Immature natural killer cell (primary cell): ENCODE results near the gene JMY. TPM values are rescaled to one million over a fixed set of nuclear protein-coding genes. Genes with fewer than 3 reads are reported as not detected.
A peak's percentile ranks its signal among the peaks of the same experiment; 100 is the strongest.
"Not testable (repeated sequence)": the region's sequence is repeated elsewhere in the genome, so short reads cannot be mapped to it uniquely, and the experiment has no call there.

Source experiments
- DNase-seq, 3 donors: peaks; one replicate each; pipeline ENCODE4 v3.0.0; 2022; ENCODE audit warnings: mixed read lengths in 1 of 3
- H3K27ac Mint-ChIP-seq, 6 donors: one replicate each; pipeline ENCODE4 v1.8.0; 2020; ENCODE audit warnings: mixed read lengths in 6 of 6, mild to moderate bottlenecking in 5 of 6, inconsistent platforms in 4 of 6, moderate library complexity in 3 of 6
- H3K27me3 Mint-ChIP-seq, 3 donors: one replicate each; pipeline ENCODE4 v1.8.0; 2020 to 2021; ENCODE audit warnings: low read depth in 3 of 3, mild to moderate bottlenecking in 3 of 3, mixed read lengths in 3 of 3, moderate library complexity in 3 of 3, inconsistent platforms in 1 of 3
- H3K36me3 Mint-ChIP-seq, 3 donors: one replicate each; pipeline ENCODE4 v1.8.0; 2020; ENCODE audit warnings: mixed read lengths in 3 of 3, inconsistent platforms in 2 of 3, mild to moderate bottlenecking in 2 of 3
- H3K4me1 Mint-ChIP-seq, 2 donors: one replicate each; pipeline ENCODE4 v1.8.0; 2020; ENCODE audit warnings: inconsistent platforms in 2 of 2, mild to moderate bottlenecking in 2 of 2, mixed read lengths in 2 of 2, moderate library complexity in 1 of 2
- H3K4me3 Mint-ChIP-seq, 5 donors: one replicate each; pipeline ENCODE4 v1.8.0; 2020; ENCODE audit warnings: mild to moderate bottlenecking in 5 of 5, mixed read lengths in 5 of 5, inconsistent platforms in 3 of 5, moderate library complexity in 3 of 5
- H3K9me3 Mint-ChIP-seq, 6 donors: one replicate each; pipeline ENCODE4 v1.8.0; 2020; ENCODE audit warnings: mild to moderate bottlenecking in 6 of 6, mixed read lengths in 6 of 6, inconsistent platforms in 4 of 6, moderate library complexity in 3 of 6
- polyA plus RNA-seq, 3 donors: library from polyadenylated mRNA; unstranded; fragments of 300-500 nt; fragmentation: Illumina TruSeq; gene quantifications; one replicate each; pipeline ENCODE4 v1.2.3, GENCODE V29; 2021

The JMY gene
- polyA plus RNA-seq, 3 donors from 2014 or later = 2.9 to 6.7 (median 4.3) TPM

GRCh38 chr5:79254067-79254466 is 18.1 kb downstream of the JMY start:
- not testable (repeated sequence) for DNase-seq, H3K9me3 Mint-ChIP-seq, H3K4me3 Mint-ChIP-seq, H3K27me3 Mint-ChIP-seq, H3K27ac Mint-ChIP-seq, H3K36me3 Mint-ChIP-seq
- H3K4me1 Mint-ChIP-seq = peaks cover 52 to 76% of the 10 kb centered on the region in 2 donors

GRCh38 chr5:79255786-79256557 is 20.0 kb downstream of the JMY start:
- Mint-ChIP-seq H3K4me3 (no peak overlapping the region), H3K4me1 (peaks cover 45 to 66% of the 10 kb centered on the region in 2 donors), H3K9me3 (no peaks in the 10 kb centered on the region), H3K27ac (no peak overlapping the region), H3K36me3 (no peaks in the 10 kb centered on the region), H3K27me3 (peaks cover 0 to 6% (median 1%) of the 10 kb centered on the region in 3 donors)
- no peak for DNase-seq

- Mint-ChIP-seq H3K9me3 (no peaks in the 10 kb centered on the region), H3K4me1 (peaks cover 42 to 66% of the 10 kb centered on the region in 2 donors), H3K36me3 (no peaks in the 10 kb centered on the region), H3K27me3 (peaks cover 0 to 6% (median 1%) of the 10 kb centered on the region in 3 donors), H3K4me3 (no peak overlapping the region), H3K27ac (no peak overlapping the region)
- no peak for DNase-seq
Measured at GRCh38 chr5:79256563-79256962, 20.6 kb downstream of the JMY start.

GRCh38 chr5:79257314-79257713 is 21.4 kb downstream of the JMY start:
- H3K36me3 Mint-ChIP-seq = no peaks in the 10 kb centered on the region
- no peak for DNase-seq
- H3K9me3 Mint-ChIP-seq = no peaks in the 10 kb centered on the region
- H3K4me1 Mint-ChIP-seq = peaks cover 39 to 66% of the 10 kb centered on the region in 2 donors
- no peak overlapping the region for H3K27ac Mint-ChIP-seq
- no peak overlapping the region for H3K4me3 Mint-ChIP-seq
- H3K27me3 Mint-ChIP-seq = peaks cover 0 to 6% (median 1%) of the 10 kb centered on the region in 3 donors

- H3K9me3 Mint-ChIP-seq = no peaks in the 10 kb centered on the region
- no peak overlapping the region for H3K27ac Mint-ChIP-seq
- no peak overlapping the region for H3K4me3 Mint-ChIP-seq
- peaks cover 41 to 65% of the 10 kb centered on the region in 2 donors for H3K4me1 Mint-ChIP-seq
- no peak for DNase-seq
- peaks cover 0 to 2% (median 1%) of the 10 kb centered on the region in 3 donors for H3K27me3 Mint-ChIP-seq
- no peaks in the 10 kb centered on the region for H3K36me3 Mint-ChIP-seq
Measured at GRCh38 chr5:79258801-79259200, 22.9 kb downstream of the JMY start.

DNA sequence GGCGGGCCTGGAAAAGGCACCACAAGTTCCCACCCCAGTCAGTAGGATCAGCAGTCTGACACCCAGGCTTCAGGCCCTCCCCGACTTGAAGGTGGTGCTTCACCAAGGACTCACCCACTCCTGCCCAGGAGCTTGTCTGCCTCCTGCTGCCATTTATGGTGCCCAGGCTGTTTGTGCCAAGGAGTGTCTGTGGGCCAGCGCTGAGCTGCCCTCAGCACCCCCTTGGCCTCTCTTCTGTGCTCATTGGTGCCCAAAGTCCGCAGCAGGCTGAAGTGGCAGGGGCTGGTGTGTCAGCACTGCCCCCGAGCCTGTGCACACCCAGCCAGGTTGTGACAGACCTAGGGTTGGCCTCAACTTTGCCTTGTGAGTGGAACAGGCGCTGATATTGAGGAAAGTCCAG is 23.5 kb downstream of the JMY start:
- Mint-ChIP-seq H3K27ac (no peak overlapping the region), H3K36me3 (no peaks in the 10 kb centered on the region), H3K4me1 (peaks cover 35 to 59% of the 10 kb centered on the region in 2 donors), H3K27me3 (peaks cover 0 to 1% (median 0%) of the 10 kb centered on the region in 3 donors), H3K9me3 (no peaks in the 10 kb centered on the region), H3K4me3 (no peak overlapping the region)
- no peak for DNase-seq

- Mint-ChIP-seq H3K27me3 (peaks cover 0 to 1% (median 0%) of the 10 kb centered on the region in 3 donors), H3K27ac (no peak overlapping the region), H3K36me3 (no peaks in the 10 kb centered on the region), H3K4me1 (peaks cover 30 to 55% of the 10 kb centered on the region in 2 donors), H3K4me3 (no peak overlapping the region), H3K9me3 (no peaks in the 10 kb centered on the region)
- DNase-seq = no peak
Measured at GRCh38 chr5:79259810-79260209, 23.9 kb downstream of the JMY start.

GRCh38 chr5:79261897-79262296 is 26.0 kb downstream of the JMY start:
- Mint-ChIP-seq H3K36me3 (no peaks in the 10 kb centered on the region), H3K4me1 (peaks cover 25 to 44% of the 10 kb centered on the region in 2 donors), H3K9me3 (no peaks in the 10 kb centered on the region), H3K4me3 (no peak overlapping the region), H3K27ac (no peak overlapping the region), H3K27me3 (no peaks in the 10 kb centered on the region)
- no peak for DNase-seq

DNA sequence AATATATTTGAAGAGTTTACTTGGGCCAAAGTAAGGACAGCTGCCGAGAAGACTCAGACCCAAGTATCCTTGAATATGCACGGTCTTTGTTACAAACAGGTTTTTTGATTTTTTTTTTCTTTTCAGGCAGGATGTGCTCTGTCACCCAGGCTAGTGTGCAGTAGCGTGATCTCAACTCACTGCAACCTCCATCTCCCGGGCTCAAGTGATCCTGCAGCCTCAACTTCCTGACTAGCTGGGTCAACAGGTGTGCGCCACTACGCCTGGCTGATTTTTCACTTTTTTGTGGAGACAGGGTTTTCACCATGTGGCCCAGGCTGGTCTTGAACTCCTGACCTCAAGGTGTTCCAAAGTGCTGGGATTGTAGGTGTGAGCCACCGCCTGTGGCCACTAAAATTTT is 27.4 kb downstream of the JMY start:
- DNase-seq = peak in 2 of 3 donors; percentile 12 to 13
- Mint-ChIP-seq H3K27me3 (no peaks in the 10 kb centered on the region), H3K9me3 (no peaks in the 10 kb centered on the region), H3K4me1 (peaks cover 24 to 55% of the 10 kb centered on the region in 2 donors), H3K4me3 (no peak overlapping the region), H3K36me3 (no peaks in the 10 kb centered on the region), H3K27ac (peak overlapping the region in 1 of 6 donors; percentile 11)

GRCh38 chr5:79267180-79267579 is 31.2 kb downstream of the JMY start:
- Mint-ChIP-seq H3K4me3 (no peak overlapping the region), H3K27me3 (peaks cover 0 to 5% (median 1%) of the 10 kb centered on the region in 3 donors), H3K9me3 (no peaks in the 10 kb centered on the region), H3K36me3 (no peaks in the 10 kb centered on the region), H3K27ac (no peak overlapping the region), H3K4me1 (peaks cover 32 to 64% of the 10 kb centered on the region in 2 donors)
- DNase-seq = no peak

- no peaks in the 10 kb centered on the region for H3K36me3 Mint-ChIP-seq
- peaks cover 0 to 7% (median 1%) of the 10 kb centered on the region in 3 donors for H3K27me3 Mint-ChIP-seq
- H3K9me3 Mint-ChIP-seq = no peaks in the 10 kb centered on the region
- no peak for DNase-seq
- peaks cover 22 to 62% of the 10 kb centered on the region in 2 donors for H3K4me1 Mint-ChIP-seq
- H3K27ac Mint-ChIP-seq = peak overlapping the region in 1 of 6 donors; percentile 20
- no peak overlapping the region for H3K4me3 Mint-ChIP-seq
Measured at GRCh38 chr5:79269733-79270166, 33.8 kb downstream of the JMY start.

DNA sequence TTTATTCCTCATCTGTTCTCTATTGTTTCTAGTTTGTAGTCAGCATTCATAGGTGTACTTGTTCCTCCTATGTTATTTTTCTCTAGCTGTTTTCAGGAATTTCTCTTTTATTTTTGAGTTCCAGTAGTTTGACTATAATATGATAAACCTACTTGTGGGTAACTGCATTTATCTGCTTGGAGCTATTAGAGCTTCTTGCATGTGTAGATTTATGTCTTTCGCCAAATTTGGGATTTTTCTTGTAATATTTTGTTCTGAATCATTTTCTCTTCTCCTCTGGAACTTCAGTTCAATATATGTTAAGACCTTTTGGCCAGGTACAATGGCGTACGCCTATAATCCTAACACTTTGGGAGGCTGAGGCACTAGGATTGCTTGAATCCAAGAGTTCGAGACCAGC is 37.4 kb downstream of the JMY start:
- Mint-ChIP-seq H3K4me3 (no peak overlapping the region), H3K36me3 (peaks cover 0 to 3% (median 0%) of the 10 kb centered on the region in 3 donors), H3K4me1 (peaks cover 35 to 66% of the 10 kb centered on the region in 2 donors), H3K27ac (no peak overlapping the region), H3K27me3 (peaks cover 0 to 9% (median 1%) of the 10 kb centered on the region in 3 donors), H3K9me3 (peaks cover 0 to 4% (median 0%) of the 10 kb centered on the region in 6 donors)
- no peak for DNase-seq

- H3K9me3 Mint-ChIP-seq = no peaks in the 10 kb centered on the region
- peaks cover 10 to 26% (median 18%) of the 10 kb centered on the region in 3 donors for H3K36me3 Mint-ChIP-seq
- H3K4me3 Mint-ChIP-seq = no peak overlapping the region
- peaks cover 0 to 5% (median 2%) of the 10 kb centered on the region in 3 donors for H3K27me3 Mint-ChIP-seq
- H3K4me1 Mint-ChIP-seq = peaks cover 21 to 24% of the 10 kb centered on the region in 2 donors
- DNase-seq = no peak
- H3K27ac Mint-ChIP-seq = no peak overlapping the region
Measured at GRCh38 chr5:79284846-79285245, 48.9 kb downstream of the JMY start.

- Mint-ChIP-seq H3K36me3 (peaks cover 10 to 27% (median 18%) of the 10 kb centered on the region in 3 donors), H3K27ac (peak overlapping the region in 1 of 6 donors; percentile 12), H3K4me1 (peaks cover 21 to 24% of the 10 kb centered on the region in 2 donors), H3K27me3 (peaks cover 0 to 3% (median 0%) of the 10 kb centered on the region in 3 donors), H3K9me3 (no peaks in the 10 kb centered on the region), H3K4me3 (no peak overlapping the region)
- no peak for DNase-seq
Measured at GRCh38 chr5:79285285-79285684, 49.4 kb downstream of the JMY start.
